Tibial nerve (tissue), 4 donors: Measurements from ENCODE around the gene ARHGAP35. TPM values are rescaled to one million over a fixed set of nuclear protein-coding genes. Genes with fewer than 3 reads are reported as not detected.

Experiments used
- DNase-seq, 2 donors: peaks; one replicate each; pipeline ENCODE4 v3.0.0-alpha.2; 2019; ENCODE audit warnings: low spot score in 2 of 2
- H3K27ac ChIP-seq, 4 donors: fragments of 200-600 bp; sonication (generic) in 3 of 4; one replicate each; pipeline ENCODE4 v1.5.1; 2017 to 2019; ENCODE audit warnings: mild to moderate bottlenecking in 1 of 4
- H3K27me3 ChIP-seq, 2 donors: fragments of 200-600 bp; sonication (generic) in 1 of 2; one replicate each; pipeline versions ENCODE4 v1.5.1 to v1.6.0; 2017 to 2019
- H3K36me3 ChIP-seq, 3 donors: fragments of 200-600 bp; sonication (generic); one replicate each; pipeline ENCODE4 v1.5.1; 2018 to 2019
- H3K4me1 ChIP-seq, 4 donors: fragments of 200-600 bp; sonication (generic) in 3 of 4; one replicate each; pipeline ENCODE4 v1.5.1; 2017 to 2019
- H3K4me3 ChIP-seq, 4 donors: fragments of 200-600 bp; sonication (generic) in 3 of 4; one replicate each; pipeline ENCODE4 v1.5.1; 2017 to 2019; ENCODE audit warnings: mild to moderate bottlenecking in 1 of 4, moderate library complexity in 1 of 4
- H3K9me3 ChIP-seq, 4 donors: fragments of 200-600 bp; sonication (generic) in 3 of 4; one replicate each; pipeline ENCODE4 v1.5.1; 2017 to 2019
- EP300 ChIP-seq, 2 donors: sonication (generic); formaldehyde crosslinking; IDR thresholded peaks; one replicate each; pipeline ENCODE4 v1.6.1; 2017; ENCODE audit warnings: antibody characterized with exemption in 2 of 2, mild to moderate bottlenecking in 1 of 2
- POLR2A ChIP-seq, 2 donors: fragments of 450-650 bp; IDR thresholded peaks; one replicate each; pipeline ENCODE4 v1.6.1; 2017; ENCODE audit warnings: antibody characterized with exemption in 2 of 2, mild to moderate bottlenecking in 2 of 2, moderate library complexity in 2 of 2
- WGBS, 2 donors: methylation state at CpG; one replicate each; pipeline ENCODE4 v1.1.5; 2018; 5-methylcytosine and 5-hydroxymethylcytosine counted together
- total RNA-seq, 4 donors: library from RNA; depleted of rRNA; stranded (reverse); fragments of >200 nt; gene quantifications; one replicate each; pipeline ENCODE4 v1.1.0, GENCODE V29; 2016
- TF ChIP-seq, protein P1 (sequence below), 5 experiments: fragments of 200-600 bp in 3 of 5; fragments of 450-650 bp in 2 of 5; sonication (generic) in 3 of 5; IDR thresholded peaks; one replicate each; pipeline ENCODE4 v1.5.1; 2016 to 2019; ENCODE audit warnings: antibody characterized with exemption in 5 of 5, mild to moderate bottlenecking in 3 of 5, moderate library complexity in 2 of 5

Gene ARHGAP35
- total RNA-seq, 4 donors from 2014 or later = 43.3 to 50.3 (median 48.6) TPM

DNA sequence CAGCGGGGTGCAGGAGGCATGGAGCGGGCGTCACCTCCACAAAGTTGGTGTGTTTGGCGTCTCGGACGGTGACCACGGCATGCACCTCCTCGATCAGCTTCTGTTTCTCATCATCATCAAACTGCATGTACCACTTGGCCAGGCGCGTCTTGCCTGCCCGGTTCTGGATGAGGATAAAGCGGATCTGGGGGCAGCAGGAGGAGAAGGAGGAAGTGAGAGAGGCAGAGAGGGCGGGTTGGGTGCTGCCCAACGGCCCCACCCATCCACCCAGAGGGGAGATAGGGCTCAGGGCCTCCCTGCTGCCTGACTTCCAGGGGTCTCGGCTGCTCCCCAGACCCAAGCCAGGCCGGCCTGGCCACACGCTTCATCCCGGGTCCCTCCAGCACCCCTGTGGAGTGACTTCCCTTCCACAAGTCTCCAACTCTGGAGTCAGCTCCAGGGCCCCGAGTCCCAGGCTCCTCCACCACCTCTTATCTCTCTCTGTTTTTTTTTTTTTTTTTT, 14.8 kb upstream of the ARHGAP35 start:
- peaks cover 0 to 39% (median 11%) of the 10 kb centered on the region in 4 donors for H3K4me1 ChIP-seq
- peaks cover 0 to 59% (median 0%) of the 10 kb centered on the region in 3 donors for H3K36me3 ChIP-seq
- TF ChIP-seq EP300 (IDR thresholded peaks at IDR 0.05) = no peak
- TF ChIP-seq, protein P1, sequence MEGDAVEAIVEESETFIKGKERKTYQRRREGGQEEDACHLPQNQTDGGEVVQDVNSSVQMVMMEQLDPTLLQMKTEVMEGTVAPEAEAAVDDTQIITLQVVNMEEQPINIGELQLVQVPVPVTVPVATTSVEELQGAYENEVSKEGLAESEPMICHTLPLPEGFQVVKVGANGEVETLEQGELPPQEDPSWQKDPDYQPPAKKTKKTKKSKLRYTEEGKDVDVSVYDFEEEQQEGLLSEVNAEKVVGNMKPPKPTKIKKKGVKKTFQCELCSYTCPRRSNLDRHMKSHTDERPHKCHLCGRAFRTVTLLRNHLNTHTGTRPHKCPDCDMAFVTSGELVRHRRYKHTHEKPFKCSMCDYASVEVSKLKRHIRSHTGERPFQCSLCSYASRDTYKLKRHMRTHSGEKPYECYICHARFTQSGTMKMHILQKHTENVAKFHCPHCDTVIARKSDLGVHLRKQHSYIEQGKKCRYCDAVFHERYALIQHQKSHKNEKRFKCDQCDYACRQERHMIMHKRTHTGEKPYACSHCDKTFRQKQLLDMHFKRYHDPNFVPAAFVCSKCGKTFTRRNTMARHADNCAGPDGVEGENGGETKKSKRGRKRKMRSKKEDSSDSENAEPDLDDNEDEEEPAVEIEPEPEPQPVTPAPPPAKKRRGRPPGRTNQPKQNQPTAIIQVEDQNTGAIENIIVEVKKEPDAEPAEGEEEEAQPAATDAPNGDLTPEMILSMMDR (IDR thresholded peaks at IDR 0.05) = no peak
- TF ChIP-seq POLR2A (IDR thresholded peaks at IDR 0.05) = no peak
- no peaks in the 10 kb centered on the region for H3K27me3 ChIP-seq
- DNase-seq = no peak
- no peak overlapping the region for H3K4me3 ChIP-seq
- 76 to 85% methylated on average over 19 of the region's 19 CpGs for WGBS, 2 donors
- H3K27ac ChIP-seq = no peak overlapping the region
- no peaks in the 10 kb centered on the region for H3K9me3 ChIP-seq

DNA sequence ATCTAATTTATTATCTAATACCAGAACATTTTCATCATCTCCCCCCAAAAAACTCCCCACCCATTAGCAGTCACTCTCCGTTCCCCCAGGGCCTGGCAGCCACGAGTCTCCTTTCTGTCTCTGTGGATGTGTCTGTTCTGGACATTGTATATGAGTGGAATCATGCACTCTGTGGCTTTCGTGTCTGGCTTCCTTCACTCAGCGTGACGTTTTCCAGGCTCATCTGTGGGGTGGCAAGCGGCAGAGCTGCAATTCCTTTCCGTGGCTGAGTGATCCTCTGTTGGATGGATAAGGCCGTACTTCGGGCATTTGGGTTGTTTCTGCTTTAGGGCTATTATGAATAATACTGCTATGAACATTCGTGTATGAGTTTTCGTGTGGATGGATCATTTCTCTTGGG, 13.3 kb upstream of the ARHGAP35 start:
- H3K4me1 ChIP-seq = peaks cover 0 to 29% (median 11%) of the 10 kb centered on the region in 4 donors
- peaks cover 0 to 44% (median 0%) of the 10 kb centered on the region in 3 donors for H3K36me3 ChIP-seq
- H3K27me3 ChIP-seq = no peaks in the 10 kb centered on the region
- TF ChIP-seq POLR2A (IDR thresholded peaks at IDR 0.05) (no peak), EP300 (IDR thresholded peaks at IDR 0.05) (no peak)
- TF ChIP-seq, protein P1 (IDR thresholded peaks at IDR 0.05) = no peak
- no peak overlapping the region for H3K27ac ChIP-seq
- DNase-seq = no peak
- no peaks in the 10 kb centered on the region for H3K9me3 ChIP-seq
- WGBS, 2 donors = 88% methylated on average over 11 of the region's 11 CpGs
- no peak overlapping the region for H3K4me3 ChIP-seq

DNA sequence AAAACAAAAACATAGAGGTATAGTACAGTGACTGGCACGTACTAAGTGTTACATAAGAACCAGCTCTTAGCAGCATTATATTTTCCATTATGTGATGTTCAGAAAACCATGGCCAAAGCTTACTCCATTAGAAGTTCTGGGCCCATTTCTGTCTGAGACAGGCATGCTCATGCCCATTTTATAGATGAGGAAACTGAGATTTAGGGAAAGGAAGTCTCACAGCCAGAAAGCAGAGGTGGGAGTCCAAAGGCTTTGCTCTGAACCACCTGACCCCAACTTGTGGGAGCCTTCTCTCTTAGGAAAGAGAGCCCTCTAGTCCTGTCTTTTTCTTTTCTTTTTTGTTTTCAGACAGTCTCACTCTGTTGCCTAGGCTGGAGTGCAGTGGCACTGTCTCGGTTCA, 12.4 kb upstream of the ARHGAP35 start:
- WGBS, 2 donors = 83 to 87% methylated on average over 2 of the region's 2 CpGs
- Histone ChIP-seq H3K27ac (peak overlapping the region in 1 of 4 donors; percentile 93), H3K4me1 (peaks cover 0 to 29% (median 11%) of the 10 kb centered on the region in 4 donors), H3K4me3 (no peak overlapping the region), H3K36me3 (peaks cover 0 to 35% (median 0%) of the 10 kb centered on the region in 3 donors), H3K9me3 (no peaks in the 10 kb centered on the region), H3K27me3 (no peaks in the 10 kb centered on the region)
- no peak for TF ChIP-seq EP300 (IDR thresholded peaks at IDR 0.05)
- TF ChIP-seq, protein P1 (IDR thresholded peaks at IDR 0.05) = no peak
- no peak for TF ChIP-seq POLR2A (IDR thresholded peaks at IDR 0.05)
- no peak for DNase-seq

DNA sequence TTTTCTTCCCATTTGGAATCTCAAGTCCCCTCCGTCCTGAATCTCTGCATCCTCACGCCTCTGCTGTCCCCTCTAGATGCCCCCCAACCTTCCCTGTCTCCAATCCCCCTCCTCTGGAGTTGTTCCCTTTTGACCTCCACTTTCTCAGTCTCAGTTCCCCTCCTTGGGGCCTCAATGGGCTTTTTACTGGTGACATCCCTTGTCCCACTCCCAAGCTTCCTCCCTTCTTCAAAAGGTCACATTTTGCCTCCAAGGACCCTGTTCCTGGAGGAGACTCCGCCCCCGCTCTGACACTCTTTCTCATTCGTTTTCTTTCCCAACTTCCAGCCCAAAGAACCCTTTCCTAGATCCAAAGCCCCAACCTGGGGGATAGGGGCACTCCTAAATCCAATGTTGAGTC, 11.2 kb upstream of the ARHGAP35 start:
- H3K4me3 ChIP-seq = peak overlapping the region; percentile 68 to 98 (median 78)
- H3K27me3 ChIP-seq = no peaks in the 10 kb centered on the region
- WGBS, 2 donors = 25 to 28% methylated on average over 5 of the region's 5 CpGs
- TF ChIP-seq EP300 (IDR thresholded peaks at IDR 0.05) (no peak), POLR2A (IDR thresholded peaks at IDR 0.05) (no peak)
- TF ChIP-seq, protein P1 (IDR thresholded peaks at IDR 0.05) = no peak
- no peak for DNase-seq
- H3K4me1 ChIP-seq = peaks cover 0 to 29% (median 11%) of the 10 kb centered on the region in 4 donors
- peaks cover 0 to 23% (median 0%) of the 10 kb centered on the region in 3 donors for H3K36me3 ChIP-seq
- no peaks in the 10 kb centered on the region for H3K9me3 ChIP-seq
- H3K27ac ChIP-seq = peak overlapping the region in 3 of 4 donors; percentile 80 to 93 (median 90)
